HG02981 (cell line): ENCODE results near the gene PLD4.

Experiments used
- ATAC-seq: cut with Tn5 transposase; IDR thresholded peaks from one replicate; pipeline ENCODE4 v1.9.1; 2021; ENCODE audit warnings: mild to moderate bottlenecking, moderate library complexity; ENCODE audit not compliant: unreplicated experiment

Gene PLD4

DNA sequence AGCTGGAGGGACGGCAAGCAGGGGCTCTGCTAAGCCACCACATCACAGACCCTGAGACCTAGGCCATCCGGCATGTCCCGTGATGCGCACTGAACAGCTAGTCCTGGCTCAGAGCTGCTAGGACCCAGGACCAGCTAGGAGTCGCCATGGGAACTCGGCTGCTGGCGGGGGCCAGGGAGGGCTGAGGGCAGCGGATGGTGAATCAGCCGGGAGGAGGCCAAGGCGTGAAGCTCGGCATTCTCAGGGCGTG lies 48.4 kb downstream of the PLD4 start:
- no peak for ATAC-seq

DNA sequence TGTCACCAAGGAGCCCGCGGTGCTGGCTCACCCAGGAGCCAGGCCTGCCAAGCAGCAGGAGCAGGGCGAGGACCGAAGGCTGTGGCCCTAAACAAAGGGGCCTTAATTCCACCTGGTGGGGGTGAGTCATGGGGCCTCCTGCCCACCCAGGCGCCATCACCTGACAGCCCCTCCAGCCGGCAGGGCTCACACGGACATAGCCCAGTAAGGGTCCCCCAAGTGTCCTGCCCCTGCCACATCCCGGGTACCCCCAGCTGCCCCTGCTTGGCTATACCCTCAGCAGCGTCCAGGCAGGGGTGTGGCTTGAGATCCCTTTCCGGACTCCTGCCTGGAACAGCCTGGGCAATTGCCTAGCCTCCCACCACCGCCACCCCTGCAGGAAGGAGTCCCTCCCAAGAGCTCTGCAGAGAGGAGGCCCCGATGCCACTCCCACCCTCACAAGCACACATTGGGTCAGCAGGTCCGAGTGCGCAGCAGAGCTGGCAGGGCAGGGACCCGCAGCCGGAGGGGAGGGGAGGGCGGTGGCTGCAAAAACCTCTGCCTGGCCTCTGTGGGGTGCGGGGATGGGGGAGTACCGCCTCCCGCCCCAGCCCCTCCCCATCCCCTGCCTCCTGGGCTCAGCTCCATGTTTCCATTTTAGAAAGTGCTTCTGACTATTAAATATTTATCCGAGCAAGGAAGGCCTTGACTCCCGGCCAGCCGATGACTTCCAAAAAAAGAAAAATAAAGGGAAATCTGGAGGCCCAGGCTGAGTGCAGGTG lies 48.9 kb downstream of the PLD4 start:
- no peak for ATAC-seq

DNA sequence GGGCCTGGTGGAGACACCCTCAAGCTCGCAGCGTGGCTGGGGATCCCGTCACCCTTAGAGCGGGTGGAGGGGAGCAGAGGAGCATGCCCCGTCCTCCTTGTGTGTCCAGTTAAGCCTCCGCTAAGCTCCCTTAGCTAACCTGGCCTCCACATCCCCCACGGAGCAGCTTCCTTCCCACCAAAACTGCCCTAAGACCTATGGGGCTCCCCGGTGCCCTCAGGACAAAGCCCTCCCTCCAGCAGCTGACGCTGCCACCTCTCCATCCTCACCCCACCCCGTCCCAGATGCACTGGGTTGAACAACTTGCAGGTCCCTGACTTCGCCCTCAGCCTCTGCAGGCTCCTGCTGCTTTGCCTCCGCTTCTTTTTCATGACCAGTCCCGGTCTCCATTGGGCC lies 49.5 kb downstream of the PLD4 start:
- no peak for ATAC-seq

DNA sequence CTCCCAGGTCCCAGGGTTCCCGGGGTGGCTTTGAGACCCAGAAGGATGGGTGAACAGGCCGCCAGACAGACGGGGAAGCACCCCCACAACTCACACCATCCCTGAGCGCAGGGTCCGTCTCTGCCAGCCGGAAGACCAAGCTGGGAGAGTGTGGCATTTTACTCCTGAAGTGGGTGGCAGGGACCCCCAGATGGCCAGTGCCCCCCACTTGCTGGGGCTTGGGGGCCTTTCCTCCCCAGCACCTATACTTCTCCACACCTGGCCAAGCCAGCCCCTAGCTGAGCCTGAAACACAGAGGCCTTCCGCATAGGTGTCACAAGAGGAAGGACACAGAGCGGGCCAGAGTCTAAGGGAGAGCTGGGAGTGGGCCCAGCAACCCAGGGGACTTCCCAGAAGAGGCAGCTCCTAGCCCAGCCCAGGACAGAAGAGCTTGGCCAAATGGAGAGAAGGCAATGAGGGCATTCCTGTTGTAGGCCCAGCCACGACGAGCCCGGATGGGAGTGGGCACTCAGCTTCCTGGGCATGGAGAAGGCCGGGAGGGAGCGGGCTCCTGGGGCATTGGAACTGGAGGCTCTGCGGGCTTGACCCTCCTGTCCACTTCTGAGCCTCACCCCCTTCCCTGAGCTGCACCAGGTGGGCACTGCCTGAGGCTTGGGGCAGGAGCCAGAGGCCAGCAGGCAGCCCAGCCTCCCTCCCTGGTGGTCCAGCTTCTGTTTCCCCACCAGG lies 50.1 kb downstream of the PLD4 start:
- ATAC-seq: no peak

DNA sequence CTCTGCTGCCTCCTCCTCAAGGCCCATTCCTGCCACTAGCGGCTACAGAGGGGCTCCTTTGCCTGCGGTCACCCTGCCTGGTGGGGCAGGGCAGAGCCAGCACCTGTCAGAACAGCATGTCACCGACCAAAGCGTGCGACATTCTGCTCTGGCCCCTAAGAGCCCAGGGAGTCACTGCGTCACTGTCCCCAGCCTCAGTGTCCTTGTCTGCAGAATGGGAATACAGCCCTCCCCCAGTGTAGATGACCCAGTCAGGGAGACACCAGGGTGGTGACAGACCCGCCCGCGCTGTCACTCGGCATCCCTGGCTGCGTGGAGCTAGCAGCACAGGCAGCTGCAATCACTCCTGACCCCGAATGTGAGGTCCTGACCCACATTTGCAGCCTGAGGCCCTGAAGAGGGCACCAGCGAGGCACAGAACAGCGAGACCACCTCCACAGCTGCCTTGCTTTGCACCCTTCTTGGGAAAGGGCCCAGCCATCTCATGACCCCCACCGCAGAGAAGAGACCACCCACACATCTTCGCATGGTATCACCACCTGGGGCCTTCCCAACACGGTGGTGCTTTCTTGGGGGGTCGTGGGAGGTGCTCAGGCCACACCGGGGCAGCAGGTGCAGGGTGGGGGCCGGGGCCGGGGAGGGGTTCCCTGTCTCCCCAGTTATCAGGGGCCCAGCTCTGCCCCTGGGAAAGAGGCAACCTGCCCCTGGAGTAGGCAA lies 51.0 kb downstream of the PLD4 start:
- ATAC-seq: no peak

DNA sequence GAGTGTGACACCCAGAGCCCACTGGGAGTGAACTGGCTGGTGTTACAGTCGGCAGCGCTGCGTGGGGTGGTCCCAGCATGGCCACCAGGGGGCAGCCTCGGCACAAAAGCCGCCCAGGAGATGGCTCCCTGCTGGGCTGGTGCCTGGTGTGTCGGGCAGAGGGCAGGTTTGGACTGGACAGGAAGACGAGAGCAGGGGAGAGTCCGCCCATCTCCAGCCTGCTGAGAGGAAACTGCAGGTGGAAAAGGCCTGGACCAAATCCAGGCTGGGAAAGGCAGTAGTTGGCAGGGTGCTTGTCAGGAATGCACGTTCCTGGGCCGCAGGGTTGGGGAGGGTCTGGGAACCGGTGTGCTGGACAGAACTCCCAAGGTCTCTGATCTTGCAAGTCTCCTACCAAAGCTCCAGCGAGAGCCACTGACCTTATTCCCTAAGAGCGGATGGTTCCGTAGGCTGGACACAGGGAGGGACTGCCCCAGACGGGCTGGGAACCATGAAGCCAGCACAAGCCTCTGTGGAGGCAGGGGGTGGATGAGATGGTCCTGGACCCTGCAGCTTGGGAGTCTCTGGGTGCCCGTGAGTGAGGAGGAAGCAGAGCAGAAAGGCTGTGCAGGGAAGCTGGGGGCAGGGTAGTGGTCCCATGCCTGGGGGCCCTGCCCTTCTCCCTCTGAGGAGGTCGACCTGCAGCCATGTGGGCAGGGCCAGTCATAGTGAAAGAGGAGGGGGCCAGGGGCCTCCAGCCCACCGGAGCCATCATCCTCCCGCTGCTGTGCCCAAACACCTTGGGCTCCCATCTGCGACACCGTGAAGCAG lies 51.7 kb downstream of the PLD4 start:
- no peak for ATAC-seq

DNA sequence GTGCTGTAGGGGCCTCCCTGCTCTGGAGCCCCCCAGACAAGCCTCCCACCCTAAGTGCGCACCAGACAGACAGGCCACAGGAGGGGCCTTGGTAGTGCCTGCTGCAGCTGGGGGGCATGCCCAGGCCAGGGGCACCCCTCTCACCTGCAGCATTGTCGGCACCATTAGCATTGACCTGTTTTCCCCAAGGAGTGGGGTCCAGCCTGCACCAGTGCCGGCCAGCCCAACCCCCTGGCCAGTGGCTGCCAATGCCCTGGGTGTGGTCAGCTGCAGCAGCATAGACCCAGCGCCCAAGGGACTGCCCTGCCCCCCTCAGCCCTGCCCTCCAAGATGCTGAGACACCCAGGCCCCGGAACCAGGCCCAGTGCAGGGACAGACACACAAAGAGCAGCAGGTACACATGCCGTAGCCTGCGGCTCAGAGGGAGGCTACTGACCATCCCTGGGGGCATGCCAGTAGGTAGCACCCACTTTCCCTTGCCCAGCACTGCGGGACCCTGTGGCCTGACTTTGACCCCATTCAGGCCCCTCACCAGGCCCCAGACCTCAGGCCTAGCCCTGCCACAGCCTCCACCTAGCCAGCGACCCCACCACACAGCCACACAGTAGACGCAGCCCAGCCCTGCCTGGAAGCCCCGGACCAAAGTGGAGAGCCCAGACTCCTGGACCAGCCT lies 52.5 kb downstream of the PLD4 start:
- ATAC-seq: no peak

DNA sequence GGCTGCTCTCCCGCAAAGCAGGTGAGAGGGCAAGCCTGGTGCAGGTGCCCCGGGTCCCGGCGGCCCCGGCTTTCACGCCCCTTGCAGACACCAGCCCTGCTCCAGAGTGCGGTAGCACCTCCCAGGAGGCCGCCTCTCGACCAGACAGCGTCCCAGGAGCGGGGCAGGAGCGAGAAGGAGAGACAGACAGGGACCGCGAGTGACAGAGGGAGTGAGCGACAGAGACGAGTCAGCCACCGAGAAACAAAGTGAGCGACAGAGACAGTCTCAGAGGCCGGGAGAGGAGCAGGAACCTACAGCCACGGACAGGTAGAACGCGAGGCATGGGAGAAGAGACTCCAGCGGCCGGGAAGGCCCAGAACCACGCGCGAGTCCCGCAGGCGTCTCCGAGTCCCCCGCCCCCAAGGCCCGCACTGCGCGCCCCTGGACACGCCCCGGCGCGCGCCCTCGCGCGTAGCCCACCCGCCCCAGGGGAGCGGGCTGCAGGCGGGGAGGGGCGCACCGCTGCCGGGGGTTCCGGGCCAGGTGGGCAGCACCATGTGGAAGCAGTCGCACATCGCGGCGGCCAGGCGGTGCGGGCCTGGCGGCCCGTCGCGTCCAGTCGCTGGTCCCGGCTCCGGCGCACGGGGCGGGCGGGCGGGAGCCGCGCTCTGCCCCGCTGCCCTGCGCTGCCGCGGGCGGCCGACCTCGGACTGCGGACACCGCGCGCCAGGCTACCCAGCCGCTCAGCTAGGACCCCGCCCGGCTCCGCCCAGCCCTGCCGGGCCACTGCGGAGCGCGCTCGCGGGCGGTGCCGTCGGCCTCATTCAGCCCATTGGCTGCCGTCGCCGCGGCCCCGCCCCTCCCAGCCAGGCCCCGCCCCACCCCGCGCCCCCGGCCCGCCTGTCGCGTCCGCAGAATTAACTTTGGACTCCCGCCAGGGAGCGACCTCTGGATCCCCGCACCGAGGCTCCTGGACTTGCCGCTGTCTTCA lies 53.3 kb downstream of the PLD4 start, which contains the start of gene AHNAK2:
AHNAK2 (minus strand) TSS at position 694 of the 973 bp plus-strand sequence; CDS start at position 557, 137 bp downstream.
- no peak for ATAC-seq

DNA sequence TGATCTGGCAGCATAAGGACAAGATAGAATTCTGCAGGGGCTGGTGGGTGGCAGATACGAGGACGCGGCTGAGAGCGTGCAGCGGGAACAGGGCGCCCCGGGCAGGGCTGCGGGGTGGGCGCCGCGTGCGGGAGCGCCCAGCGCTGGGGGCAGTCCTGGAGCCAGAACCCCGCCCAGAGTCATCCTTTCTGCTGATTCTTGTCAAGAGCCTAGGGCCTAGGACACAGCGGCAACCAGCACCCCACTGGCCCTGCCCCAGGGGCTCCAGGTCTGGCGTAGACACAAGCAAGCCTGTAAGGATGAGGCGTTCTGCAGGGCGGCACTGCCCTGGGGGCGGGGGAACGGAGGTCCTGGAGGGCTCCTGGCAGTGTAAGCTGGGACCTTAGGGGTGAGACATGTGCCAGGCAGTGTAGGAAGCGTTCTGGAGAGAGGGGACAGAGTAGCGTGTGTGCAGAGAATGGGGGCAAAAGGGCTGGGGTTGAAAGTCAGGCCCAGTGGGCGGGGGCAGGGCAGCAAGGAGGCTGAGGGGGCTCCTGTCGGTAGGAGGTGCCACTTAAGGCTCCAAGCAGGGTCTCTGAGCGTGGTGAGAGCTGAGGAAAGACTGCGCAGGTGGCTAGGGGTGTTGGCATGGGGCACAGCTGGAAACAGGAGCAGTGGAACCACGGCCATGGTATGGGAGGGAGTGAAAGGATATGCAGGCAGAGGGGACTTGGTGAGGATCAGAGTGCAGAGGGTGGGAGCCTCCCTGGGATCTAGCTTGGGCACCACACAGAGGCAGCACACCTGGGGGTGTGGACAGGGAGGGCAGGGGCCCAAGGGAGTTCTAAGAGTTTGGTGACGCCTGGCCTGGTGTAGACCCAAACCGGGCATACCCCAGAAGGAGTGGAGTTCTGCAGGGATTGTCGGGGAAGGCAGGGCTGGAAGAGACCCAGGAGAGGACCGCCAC lies 54.3 kb downstream of the PLD4 start:
- ATAC-seq: no peak

DNA sequence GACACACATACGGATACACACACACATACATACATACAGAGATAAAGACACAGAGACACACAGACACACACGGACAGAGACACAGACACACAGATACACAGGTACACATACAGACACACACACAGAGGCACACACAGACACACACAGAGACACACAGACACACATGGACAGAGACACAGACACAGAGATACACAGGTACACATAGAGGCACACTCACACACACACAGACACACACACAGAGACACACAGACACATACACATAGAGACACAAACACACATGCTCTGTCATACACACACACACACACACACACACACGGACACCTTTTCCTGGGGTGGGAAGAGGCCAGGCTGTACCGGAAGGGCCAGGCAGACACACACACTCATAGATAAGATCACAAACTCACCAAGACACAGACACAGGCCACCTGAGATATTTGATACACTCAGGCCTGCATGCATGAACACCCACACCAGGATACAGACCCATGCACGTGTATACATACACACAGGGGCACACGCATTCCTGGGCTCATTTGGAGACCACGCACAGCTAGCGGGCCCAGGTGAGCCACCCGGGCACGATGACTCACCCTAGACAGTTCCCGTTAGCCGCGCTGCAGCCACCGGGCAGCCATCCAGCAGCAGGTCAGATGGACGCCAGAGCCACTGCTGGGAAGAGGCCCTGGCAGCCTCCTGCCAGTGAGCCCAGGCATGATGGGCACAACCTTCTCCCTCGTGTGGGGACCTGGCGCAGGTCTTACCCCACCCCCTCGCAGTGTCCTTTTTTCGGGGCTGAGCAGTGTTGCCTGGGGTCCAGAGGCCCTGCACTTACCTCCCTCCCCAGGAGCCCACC lies 55.3 kb downstream of the PLD4 start:
- no peak for ATAC-seq

DNA sequence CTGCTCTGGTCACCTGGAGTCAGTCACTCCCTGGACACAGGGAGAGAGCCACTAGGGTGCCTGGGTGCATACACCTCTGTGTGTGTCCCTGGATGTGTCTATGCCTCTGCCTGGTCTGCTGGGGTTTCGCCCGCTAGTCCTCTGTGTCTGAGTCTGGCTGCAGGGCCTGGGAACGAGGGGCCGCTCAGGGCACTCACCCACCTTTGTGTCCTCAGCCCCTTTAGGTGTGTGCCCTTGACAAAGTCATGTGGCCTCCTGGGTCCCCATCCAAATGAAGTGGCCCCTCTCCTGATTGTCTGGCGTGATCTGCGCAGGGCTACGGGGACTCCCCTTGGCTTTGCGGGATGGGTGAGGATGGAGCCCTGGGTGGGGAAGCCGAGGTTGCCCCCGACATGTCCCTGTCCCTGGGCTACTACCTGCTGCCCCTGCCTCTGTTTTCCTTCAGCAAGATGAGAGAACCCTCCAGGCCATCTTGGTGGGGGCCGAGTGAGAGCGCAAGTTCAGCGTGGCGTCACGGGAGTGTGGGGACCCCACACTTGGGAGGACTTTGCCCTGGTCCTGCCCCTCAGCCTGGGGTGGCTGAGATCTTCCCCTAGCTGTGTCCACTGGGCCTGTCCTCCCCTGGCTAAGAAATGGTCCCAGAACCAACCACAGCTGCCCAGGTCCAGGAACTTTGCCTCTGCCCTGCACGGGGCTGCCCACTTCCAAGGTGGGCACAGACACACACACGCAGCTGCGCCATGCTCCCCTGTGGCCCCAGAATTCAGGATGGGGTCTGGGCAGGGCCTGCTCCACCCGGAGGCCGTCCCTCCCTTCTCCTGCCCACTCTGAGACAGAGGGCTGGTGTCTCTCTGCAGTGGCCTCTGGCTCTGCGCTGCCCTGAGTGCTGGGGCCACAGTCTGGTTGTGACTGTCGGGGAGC lies 56.2 kb downstream of the PLD4 start:
- no peak for ATAC-seq

DNA sequence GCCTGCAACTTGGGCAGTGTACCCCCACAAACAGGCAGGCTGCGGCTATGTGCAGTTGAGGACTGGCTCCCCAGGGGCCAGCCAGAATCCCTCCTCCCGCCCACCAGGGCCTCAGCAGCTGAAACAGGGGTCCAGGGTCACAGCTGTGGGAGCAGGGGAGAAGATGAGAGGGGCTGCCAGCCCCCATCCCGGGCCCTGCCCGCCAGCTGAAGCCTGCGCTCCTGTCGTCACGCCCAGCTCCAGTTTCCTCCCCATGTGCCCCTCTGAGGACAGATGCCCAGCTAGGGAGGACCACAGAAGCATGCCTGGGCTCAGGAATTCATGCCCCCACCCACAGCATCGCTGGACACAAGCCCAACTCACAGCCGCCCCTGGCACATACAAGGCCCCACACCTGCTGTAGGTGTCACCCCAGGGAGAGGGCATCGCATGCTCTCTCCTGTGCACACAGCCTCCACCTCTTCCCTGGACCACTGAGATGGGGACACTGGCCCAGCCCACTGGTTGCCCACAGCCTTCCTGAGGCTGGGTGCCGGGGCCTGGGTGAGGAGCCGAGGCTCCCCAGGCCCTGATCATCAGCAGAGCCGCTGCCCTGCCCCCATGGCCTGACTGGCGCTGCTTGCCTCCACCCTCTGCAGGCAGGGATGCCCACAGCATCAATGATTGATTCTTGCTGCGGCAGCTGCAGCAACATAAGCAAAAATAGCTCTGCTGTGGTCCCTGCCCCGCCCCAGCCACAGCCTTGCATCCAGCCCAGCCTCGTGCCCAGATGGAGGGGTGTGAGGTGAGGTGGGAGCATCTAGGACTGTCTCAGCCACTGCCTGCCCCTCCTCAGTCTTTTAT lies 57.2 kb downstream of the PLD4 start:
- ATAC-seq: no peak

DNA sequence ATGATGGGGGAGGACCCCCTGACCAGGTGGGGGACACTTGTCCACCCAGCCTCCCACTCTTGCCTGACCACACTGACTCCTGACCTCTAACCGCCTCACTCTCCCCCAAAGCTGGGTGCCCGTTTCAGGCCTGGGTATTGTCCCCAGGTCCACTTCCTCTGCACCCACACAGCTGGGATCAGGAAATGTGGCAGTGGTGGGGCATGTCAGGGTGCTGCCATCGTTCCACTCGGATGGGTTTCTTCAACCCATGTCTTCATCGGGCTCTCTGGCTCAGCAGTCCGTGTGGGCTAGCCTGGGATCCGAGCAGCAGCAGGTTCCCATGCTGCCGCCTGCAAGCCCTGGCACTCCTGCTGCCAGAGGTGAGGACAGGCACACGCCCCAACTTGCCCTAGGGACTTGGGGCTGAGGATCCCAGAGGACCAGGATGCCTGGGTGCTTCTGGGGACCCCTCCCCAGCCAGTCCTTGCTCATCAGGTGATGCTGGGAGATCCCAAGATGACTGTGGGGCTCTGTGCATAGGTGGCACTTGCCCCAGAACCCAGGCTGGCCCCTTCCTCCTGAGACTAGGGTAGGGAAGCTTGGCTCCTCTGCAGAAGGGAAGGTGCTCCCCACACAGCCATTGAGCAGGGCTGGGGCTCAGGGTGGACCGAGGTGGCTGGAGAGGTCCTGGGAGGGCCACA lies 58.0 kb downstream of the PLD4 start:
- ATAC-seq: no peak
